Keratinocyte (primary cell): ENCODE data around the gene TRAF3IP3. TPM values are rescaled to one million over a fixed set of nuclear protein-coding genes. Genes with fewer than 3 reads are reported as not detected.

ENCODE experiments used
- DNase-seq: peaks from one replicate; pipeline ENCODE4 v3.0.0-alpha.2; 2011; ENCODE audit warnings: low read depth, missing footprints, low spot score
- FAIRE-seq: peaks from 2 replicates; lab custom pipeline; 2011; peaks lifted over from hg19 to GRCh38; lab: Jason Lieb, UNC
- H2AFZ ChIP-seq: 2 replicates; pipeline ENCODE4 v1.6.0; 2012; ENCODE audit warnings: low read length, control low read depth, inconsistent platforms; ENCODE audit not compliant: control insufficient read depth
- H3K27ac ChIP-seq: 2 replicates; pipeline ENCODE4 v1.5.1; 2011; ENCODE audit warnings: low read length; ENCODE audit not compliant: control insufficient read depth, insufficient read depth
- H3K27me3 ChIP-seq: 3 replicates; pipeline ENCODE4 v1.6.0; 2011; ENCODE audit warnings: low read length; ENCODE audit not compliant: control insufficient read depth, insufficient read depth; ENCODE audit errors: extremely low read depth
- H3K36me3 ChIP-seq, 2 experiments: 2 replicates in 1 of 2; 3 replicates in 1 of 2; pipeline ENCODE4 v1.5.1; 2011; ENCODE audit warnings: low read length in 2 of 2, mild to moderate bottlenecking in 1 of 2; ENCODE audit not compliant: control insufficient read depth in 2 of 2, insufficient read depth in 2 of 2; ENCODE audit errors: extremely low read depth in 1 of 2
- H3K4me1 ChIP-seq: 3 replicates; pipeline ENCODE4 v1.5.1; 2011; ENCODE audit warnings: low read length; ENCODE audit not compliant: control insufficient read depth, insufficient read depth; ENCODE audit errors: extremely low read depth
- H3K4me2 ChIP-seq: 3 replicates; pipeline ENCODE4 v1.6.0; 2011; ENCODE audit warnings: low read depth, low read length; ENCODE audit not compliant: control insufficient read depth, insufficient read depth; ENCODE audit errors: extremely low read depth
- H3K4me3 ChIP-seq, 3 experiments: fragments of 200-600 bp in 1 of 3; sonication (generic) in 1 of 3; 2 replicates in 2 of 3; 3 replicates in 1 of 3; pipeline ENCODE4 v1.5.1; 2011 to 2016; ENCODE audit warnings: low read length in 3 of 3, mild to moderate bottlenecking in 3 of 3, control low read depth in 2 of 3, inconsistent platforms in 1 of 3, low read depth in 1 of 3, mixed read lengths in 1 of 3, mixed run types in 1 of 3, moderate library complexity in 1 of 3; ENCODE audit not compliant: control insufficient read depth in 2 of 3, insufficient read depth in 2 of 3; ENCODE audit errors: extremely low read depth in 1 of 3
- H3K79me2 ChIP-seq: 2 replicates; pipeline ENCODE4 v1.6.0; 2012; ENCODE audit warnings: low read length; ENCODE audit not compliant: control insufficient read depth, insufficient read depth
- H3K9ac ChIP-seq: 3 replicates; pipeline ENCODE4 v1.6.0; 2011; ENCODE audit warnings: low read length; ENCODE audit not compliant: control insufficient read depth, insufficient read depth; ENCODE audit errors: extremely low read depth
- H3K9me1 ChIP-seq: 3 replicates; pipeline ENCODE4 v1.6.0; 2011; ENCODE audit warnings: low read length; ENCODE audit not compliant: control insufficient read depth, insufficient read depth; ENCODE audit errors: extremely low read depth
- H3K9me3 ChIP-seq: 2 replicates; pipeline ENCODE4 v1.5.1; 2012; ENCODE audit warnings: low read depth, low read length; ENCODE audit not compliant: control insufficient read depth
- H4K20me1 ChIP-seq: 3 replicates; pipeline ENCODE4 v1.6.0; 2011; ENCODE audit warnings: low read length; ENCODE audit not compliant: control insufficient read depth, insufficient read depth; ENCODE audit errors: extremely low read depth
- EZH2 ChIP-seq: IDR thresholded peaks from one replicate; pipeline ENCODE4 v1.6.1; 2012; ENCODE audit warnings: inconsistent platforms, mild to moderate bottlenecking, low read length, moderate library complexity
- dilution Hi-C: fragments of 300-500 bp; cut with MboI; formaldehyde crosslinking; loops from one replicate; pipeline ENCODE4 v1.7.0; 2020; ENCODE audit warnings: low sequenced_read_pairs; ENCODE audit not compliant: extremely low pct_ligation_motif_present
- polyA plus RNA-seq, 5 experiments: library from polyadenylated mRNA; depleted of rRNA in 3 of 5; stranded (reverse) in 3 of 5; stranded (forward) in 1 of 5; unstranded in 1 of 5; fragments of >200 nt; gene quantifications; 1 replicate in 1 of 5; 2 replicates in 3 of 5; 3 replicates in 1 of 5; pipeline versions ENCODE4 v1.2.1 to v1.2.3, GENCODE V29; 2011 to 2012; ENCODE audit warnings: missing spikeins in 2 of 5, low read depth in 1 of 5, low replicate concordance in 1 of 5
- TF ChIP-seq, protein P1 (sequence below), 3 experiments: IDR thresholded peaks in 1 of 3; conservative IDR thresholded peaks in 1 of 3; optimal IDR thresholded peaks in 1 of 3; 2 replicates in 2 of 3; 3 replicates in 1 of 3; pipeline versions ENCODE3 to v1.5.1; 2011; ENCODE audit warnings: low read length in 3 of 3, mild to moderate bottlenecking in 3 of 3, moderate library complexity in 2 of 3, control low read depth in 1 of 3, inconsistent platforms in 1 of 3; ENCODE audit not compliant: insufficient read depth in 2 of 3; ENCODE audit errors: extremely low read depth in 1 of 3

TRAF3IP3 gene
- polyA plus RNA-seq, 1 donor (not counting 4 experiments of a cell fraction or from before 2014, with no cell fraction given): 0.16 TPM

DNA sequence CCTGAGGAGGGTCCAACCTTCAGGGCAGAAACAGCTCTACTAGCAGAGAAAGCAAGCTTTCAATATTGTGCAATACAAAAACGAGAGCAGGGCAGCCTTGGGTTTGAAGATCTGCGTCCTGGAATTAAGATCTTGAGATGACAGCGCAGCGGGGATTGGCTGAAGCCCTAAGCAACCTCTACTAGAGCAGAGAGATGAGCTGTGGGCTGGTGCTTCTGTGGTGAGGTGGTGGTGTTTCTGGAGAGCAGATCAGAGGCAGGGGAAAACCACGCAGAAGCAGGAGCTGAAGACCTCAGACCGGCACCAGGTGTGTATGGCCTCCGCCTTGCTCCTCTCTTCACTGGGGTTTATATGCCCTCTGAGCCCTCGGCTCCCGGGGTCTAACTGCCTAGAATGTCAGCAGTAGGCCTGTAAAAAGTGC, 12.5 kb downstream of the TRAF3IP3 start:
- Histone ChIP-seq H3K4me2 (no peak overlapping the region), H3K27me3 (no peaks in the 10 kb centered on the region), H3K27ac (no peak overlapping the region), H2AFZ (no peak overlapping the region), H3K9me3 (no peaks in the 10 kb centered on the region), H3K4me1 (peaks cover 22% of the 10 kb centered on the region), H4K20me1 (no peaks in the 10 kb centered on the region), H3K36me3 (peaks cover 0 to 2% of the 10 kb centered on the region in 2 experiments), H3K4me3 (no peak overlapping the region), H3K79me2 (no peaks in the 10 kb centered on the region), H3K9ac (no peak overlapping the region), H3K9me1 (no peaks in the 10 kb centered on the region)
- no peak for FAIRE-seq
- DNase-seq: no peak
- dilution Hi-C loops: no loop called here
- TF ChIP-seq EZH2: no peak
- TF ChIP-seq, protein P1, sequence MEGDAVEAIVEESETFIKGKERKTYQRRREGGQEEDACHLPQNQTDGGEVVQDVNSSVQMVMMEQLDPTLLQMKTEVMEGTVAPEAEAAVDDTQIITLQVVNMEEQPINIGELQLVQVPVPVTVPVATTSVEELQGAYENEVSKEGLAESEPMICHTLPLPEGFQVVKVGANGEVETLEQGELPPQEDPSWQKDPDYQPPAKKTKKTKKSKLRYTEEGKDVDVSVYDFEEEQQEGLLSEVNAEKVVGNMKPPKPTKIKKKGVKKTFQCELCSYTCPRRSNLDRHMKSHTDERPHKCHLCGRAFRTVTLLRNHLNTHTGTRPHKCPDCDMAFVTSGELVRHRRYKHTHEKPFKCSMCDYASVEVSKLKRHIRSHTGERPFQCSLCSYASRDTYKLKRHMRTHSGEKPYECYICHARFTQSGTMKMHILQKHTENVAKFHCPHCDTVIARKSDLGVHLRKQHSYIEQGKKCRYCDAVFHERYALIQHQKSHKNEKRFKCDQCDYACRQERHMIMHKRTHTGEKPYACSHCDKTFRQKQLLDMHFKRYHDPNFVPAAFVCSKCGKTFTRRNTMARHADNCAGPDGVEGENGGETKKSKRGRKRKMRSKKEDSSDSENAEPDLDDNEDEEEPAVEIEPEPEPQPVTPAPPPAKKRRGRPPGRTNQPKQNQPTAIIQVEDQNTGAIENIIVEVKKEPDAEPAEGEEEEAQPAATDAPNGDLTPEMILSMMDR (optimal IDR thresholded peaks at IDR 0.05 in 1 of 3, IDR thresholded peaks at IDR 0.05 in 1 of 3, conservative IDR thresholded peaks at IDR 0.05 in 1 of 3; ENCODE audit: extremely low read depth in 1 of 3, insufficient read depth in 2 of 3, low read length in 3 of 3): no peak

DNA sequence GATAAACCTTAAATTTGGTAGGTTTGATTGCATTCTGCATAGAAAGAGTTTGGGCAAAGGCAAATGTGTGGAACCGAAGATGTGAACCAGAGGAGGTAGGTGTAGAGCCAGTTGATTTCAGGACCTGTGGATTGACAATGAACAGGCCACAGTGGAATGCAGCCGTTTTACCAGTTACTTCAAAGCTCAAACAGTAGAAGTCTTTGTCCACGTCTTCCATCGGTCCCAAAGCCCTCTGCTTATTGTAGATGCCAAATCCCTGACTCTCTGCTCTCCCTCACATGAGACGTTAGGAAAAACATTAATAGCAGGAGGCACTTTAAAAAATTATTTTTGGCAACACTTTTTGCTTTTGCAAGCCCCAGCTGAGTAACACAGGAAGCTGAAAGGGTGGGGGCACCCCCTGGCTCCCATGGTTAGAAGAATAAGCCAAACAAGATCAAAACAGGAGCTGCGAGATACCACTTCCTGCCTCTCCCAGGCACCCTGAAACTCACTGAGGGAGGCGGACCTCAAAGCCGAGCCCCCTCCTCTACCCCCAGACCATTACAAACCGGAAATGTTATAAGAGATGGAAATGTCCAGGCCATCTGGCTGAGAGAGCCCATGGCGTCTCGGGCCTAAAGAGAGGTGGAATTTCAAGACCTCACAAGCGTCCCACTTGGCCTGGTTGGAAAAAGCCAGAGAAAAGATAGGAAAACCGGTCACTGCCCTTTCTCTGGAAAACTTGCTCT, 13.5 kb downstream of the TRAF3IP3 start:
- peaks cover 0 to 2% of the 10 kb centered on the region in 2 experiments for H3K36me3 ChIP-seq
- DNase-seq (no peak), FAIRE-seq (peak; percentile 69)
- dilution Hi-C loops: no loop called here
- H3K27ac ChIP-seq: peak overlapping the region; percentile 69
- H3K4me3 ChIP-seq: peak overlapping the region in 1 of 3 experiments; percentile 4
- H3K9me1 ChIP-seq: no peaks in the 10 kb centered on the region
- H3K79me2 ChIP-seq: no peaks in the 10 kb centered on the region
- TF ChIP-seq, protein P1 (optimal IDR thresholded peaks at IDR 0.05 in 1 of 3, IDR thresholded peaks at IDR 0.05 in 1 of 3, conservative IDR thresholded peaks at IDR 0.05 in 1 of 3; ENCODE audit: extremely low read depth in 1 of 3, insufficient read depth in 2 of 3, low read length in 3 of 3): no peak
- no peak for TF ChIP-seq EZH2
- no peaks in the 10 kb centered on the region for H3K9me3 ChIP-seq
- H3K27me3 ChIP-seq: no peaks in the 10 kb centered on the region
- peak overlapping the region; percentile 35 for H3K9ac ChIP-seq
- peak overlapping the region; percentile 39 for H3K4me2 ChIP-seq
- no peaks in the 10 kb centered on the region for H4K20me1 ChIP-seq
- H3K4me1 ChIP-seq: peaks cover 22% of the 10 kb centered on the region
- H2AFZ ChIP-seq: peak overlapping the region; percentile 21
